AG09319 (cell line): Measurements from ENCODE around the gene RFX2.
"Not testable (repeated sequence)": the region's sequence is repeated elsewhere in the genome, so short reads cannot be mapped to it uniquely, and the experiment has no call there.

Experiments
- DNase-seq: peaks from one replicate; pipeline ENCODE4 v3.0.0-alpha.2; 2010; ENCODE audit warnings: low read depth; ENCODE audit errors: extremely low read depth
- CTCF ChIP-seq: IDR thresholded peaks from 2 replicates; pipeline ENCODE4 v1.5.1; 2011; ENCODE audit warnings: low read depth, mild to moderate bottlenecking, inconsistent platforms, low read length, moderate library complexity

Gene RFX2

GRCh38 chr19:6010107-6010506, 100.2 kb downstream of the RFX2 start:
- DNase-seq = no peak
- TF ChIP-seq CTCF = no peak

GRCh38 chr19:6007866-6008265, 102.4 kb downstream of the RFX2 start:
- no peak for TF ChIP-seq CTCF
- DNase-seq = no peak

GRCh38 chr19:6006896-6007295, 103.4 kb downstream of the RFX2 start:
- no peak for DNase-seq

GRCh38 chr19:6006070-6006446, 104.2 kb downstream of the RFX2 start:
- DNase-seq = not testable (repeated sequence)

More at GRCh38 chr19:6006896-6007295, 103.4 kb downstream of the RFX2 start:
- TF ChIP-seq CTCF = no peak

GRCh38 chr19:6005321-6006069, 104.8 kb downstream of the RFX2 start:
- no peak for TF ChIP-seq CTCF
- no peak for DNase-seq

- TF ChIP-seq CTCF = no peak
- no peak for DNase-seq
Observed at GRCh38 chr19:6003976-6004375, 106.3 kb downstream of the RFX2 start.

- DNase-seq = no peak
- TF ChIP-seq CTCF = no peak
Observed at GRCh38 chr19:6002591-6002990, 107.7 kb downstream of the RFX2 start.

- DNase-seq = no peak
- no peak for TF ChIP-seq CTCF
Observed at GRCh38 chr19:6000228-6000847, 110.0 kb downstream of the RFX2 start.
